GM12878 (cell line): ENCODE data around the gene PNRC1. TPM values are rescaled to one million over a fixed set of nuclear protein-coding genes. Genes with fewer than 3 reads are reported as not detected.

ENCODE experiments used
- ATAC-seq: fragments of 200-7000 bp; cut with Tn5 transposase; 3 replicates; pipeline ENCODE4 v1.9.1; 2020; ENCODE audit warnings: mild to moderate bottlenecking, moderate library complexity
- BruUV-seq: library from RNA; stranded (reverse); fragments of 400-500 nt; replicated peaks from 2 replicates; lab custom pipeline; 2021; lab: Mats Ljungman, UMichigan
- CTCF ChIA-PET: fragments of 300-600 bp; sonication (Branson Sonifier 250); formaldehyde crosslinking; extraction: SDS; loops from one replicate; lab custom pipeline; 2021; ENCODE audit warnings: inconsistent platforms; lab: Yijun Ruan, JAX
- POLR2A ChIA-PET: fragments of 350-600 bp; formaldehyde crosslinking; extraction: SDS; loops from one replicate; lab custom pipeline; 2021; ENCODE audit warnings: inconsistent platforms; lab: Charles Lee
- RAD21 ChIA-PET: fragments of 300-600 bp; sonication (Branson Sonifier 250); formaldehyde crosslinking; loops from one replicate; lab custom pipeline; 2023; ENCODE audit warnings: antibody characterized with exemption; ENCODE audit not compliant: unreplicated experiment; lab: Charles Lee
- SMC1A ChIA-PET: fragments of 300-600 bp; sonication (Branson Sonifier 250); formaldehyde crosslinking; loops from one replicate; lab custom pipeline; 2023; ENCODE audit not compliant: unreplicated experiment, uncharacterized antibody; lab: Charles Lee
- DNase-seq: peaks from one replicate; pipeline ENCODE4 v3.0.0-alpha.2; 2011; ENCODE audit warnings: low read depth, low spot score
- FAIRE-seq: peaks from 3 replicates; lab custom pipeline; 2011; peaks lifted over from hg19 to GRCh38; lab: Jason Lieb, UNC
- H2AFZ ChIP-seq: 2 replicates; pipeline ENCODE4 v1.6.0; 2011; ENCODE audit warnings: low read depth, low read length, control low read depth; ENCODE audit not compliant: control insufficient read depth
- H3K27ac ChIP-seq: 2 replicates; pipeline ENCODE4 v1.5.1; 2011; ENCODE audit warnings: control low read depth; ENCODE audit not compliant: control insufficient read depth, insufficient read depth
- H3K27me3 ChIP-seq, 2 experiments: replicated peaks in 1 of 2; 2 replicates each; pipeline versions ENCODE4 v1.6.0 to v1.6.1; 2011; ENCODE audit warnings: low read length in 1 of 2; ENCODE audit not compliant: control insufficient read depth in 2 of 2, insufficient read depth in 2 of 2
- H3K36me3 ChIP-seq, 2 experiments: 2 replicates each; pipeline ENCODE4 v1.5.1; 2011; ENCODE audit warnings: low read length in 1 of 2; ENCODE audit not compliant: control insufficient read depth in 2 of 2, insufficient read depth in 2 of 2
- H3K4me1 ChIP-seq: 2 replicates; pipeline ENCODE4 v1.6.1; 2011; ENCODE audit warnings: mild to moderate bottlenecking, low read length, moderate library complexity, mixed read lengths; ENCODE audit not compliant: control insufficient read depth, insufficient read depth
- H3K4me2 ChIP-seq: 2 replicates; pipeline ENCODE4 v1.6.0; 2011; ENCODE audit warnings: control low read depth; ENCODE audit not compliant: control insufficient read depth, insufficient read depth
- H3K4me3 ChIP-seq: fragments of 200-600 bp; sonication (generic); 2 replicates; pipeline ENCODE4 v1.5.1; 2016
- H3K79me2 ChIP-seq: 2 replicates; pipeline ENCODE4 v1.6.0; 2011; ENCODE audit warnings: low read length; ENCODE audit not compliant: control insufficient read depth, insufficient read depth
- H3K9ac ChIP-seq: 2 replicates; pipeline ENCODE4 v1.8.0; 2011; ENCODE audit warnings: low read length, control low read depth, mixed read lengths; ENCODE audit not compliant: control insufficient read depth, insufficient read depth
- H3K9me3 ChIP-seq: replicated peaks from 3 replicates; pipeline ENCODE4 v1.5.1; 2011; ENCODE audit warnings: mild to moderate bottlenecking, low read length; ENCODE audit not compliant: control insufficient read depth, insufficient read depth
- H4K20me1 ChIP-seq: 2 replicates; pipeline ENCODE4 v1.6.0; 2011; ENCODE audit not compliant: control insufficient read depth, insufficient read depth
- EZH2 ChIP-seq: IDR thresholded peaks from 2 replicates; pipeline ENCODE4 v1.6.1; 2012; ENCODE audit warnings: low read depth, mild to moderate bottlenecking, control low read depth, inconsistent platforms, low read length, borderline replicate concordance; ENCODE audit not compliant: control insufficient read depth
- IRF3 ChIP-seq: fragments of 450-650 bp; IDR thresholded peaks from 2 replicates; pipeline ENCODE4 v1.6.1; 2014; ENCODE audit warnings: mild to moderate bottlenecking
- NFYB ChIP-seq: IDR thresholded peaks from 2 replicates; pipeline ENCODE4 v1.6.1; 2011; ENCODE audit warnings: low read depth, mild to moderate bottlenecking, low read length, improper control_type of control experiment, moderate library complexity; ENCODE audit not compliant: insufficient read depth
- RAD21 ChIP-seq: IDR thresholded peaks from 2 replicates; pipeline ENCODE4 v1.6.1; 2011; ENCODE audit warnings: mild to moderate bottlenecking, low read depth, low read length, moderate library complexity; ENCODE audit not compliant: insufficient read depth
- RELA ChIP-seq: fragments of 450-650 bp; IDR thresholded peaks from 2 replicates; pipeline ENCODE4 v1.8.0; 2014; ENCODE audit warnings: borderline replicate concordance; ENCODE audit not compliant: partially characterized antibody
- SIN3A ChIP-seq: IDR thresholded peaks from 2 replicates; pipeline ENCODE4 v1.6.1; 2012; ENCODE audit warnings: low read depth, low read length, improper control_type of control experiment
- ZBED1 ChIP-seq: IDR thresholded peaks from 2 replicates; pipeline ENCODE4 v1.6.1; 2016; ENCODE audit warnings: borderline replicate concordance
- WGBS: methylation state at CpG from one replicate; pipeline ENCODE4 v1.1.6; 2016; ENCODE audit warnings: low lambda C conversion rate; ENCODE audit not compliant: insufficient replicate concordance, insufficient coverage; ENCODE audit errors: missing lambda C conversion rate; 5-methylcytosine and 5-hydroxymethylcytosine counted together
- in situ Hi-C: fragments of 300-500 bp; cut with MboI; formaldehyde crosslinking; loops from 9 replicates; pipeline ENCODE4 v1.14.3; 2018; ENCODE audit warnings: mixed read lengths
- intact Hi-C: fragments of 100-400 bp; cut with micrococcal nuclease; formaldehyde crosslinking; loops from one replicate; pipeline ENCODE4 v1.14.2; 2022; ENCODE audit not compliant: unreplicated experiment
- polyA plus RNA-seq, 11 experiments: library from polyadenylated mRNA; depleted of rRNA in 4 of 11; unstranded in 6 of 11; stranded (reverse) in 5 of 11; fragments of >200 nt; fragmentation: Nextera tagmentation in 4 of 11; fragmentation: Illumina TruSeq in 1 of 11; extraction: Ambion mirVana in 4 of 11; extraction: Trizol in 1 of 11; gene quantifications; 1 replicate in 1 of 11; 2 replicates in 10 of 11; pipeline versions ENCODE4 v1.2.1 to v1.2.3, GENCODE V29; 2011 to 2016; ENCODE audit warnings: inconsistent platforms in 2 of 11, missing spikeins in 2 of 11, low read depth in 1 of 11
- total RNA-seq, 4 experiments: library from RNA; depleted of rRNA in 3 of 4; stranded (reverse); fragments of >200 nt in 3 of 4; fragmentation: Illumina TruSeq in 1 of 4; extraction: Trizol in 1 of 4; gene quantifications; 2 replicates each; pipeline versions ENCODE4 v1.2.1 to v1.2.3, GENCODE V29; 2013 to 2021
- TF ChIP-seq, protein P1 (sequence below): fragments of 450-650 bp; IDR thresholded peaks from 2 replicates; pipeline ENCODE4 v1.6.1; 2017; ENCODE audit warnings: low read depth, mild to moderate bottlenecking, moderate library complexity
- TF ChIP-seq, protein P2 (sequence below): fragments of 450-650 bp; IDR thresholded peaks from 2 replicates; pipeline ENCODE4 v1.6.1; 2017; ENCODE audit warnings: antibody characterized with exemption, mild to moderate bottlenecking, moderate library complexity

PNRC1 gene
- total and polyA plus RNA-seq, 10 of the 15 experiments (the other 5 are each of a cell fraction or from before 2014, with no cell fraction given), result 7.6 to 66.0 (median 33.1) TPM

DNA sequence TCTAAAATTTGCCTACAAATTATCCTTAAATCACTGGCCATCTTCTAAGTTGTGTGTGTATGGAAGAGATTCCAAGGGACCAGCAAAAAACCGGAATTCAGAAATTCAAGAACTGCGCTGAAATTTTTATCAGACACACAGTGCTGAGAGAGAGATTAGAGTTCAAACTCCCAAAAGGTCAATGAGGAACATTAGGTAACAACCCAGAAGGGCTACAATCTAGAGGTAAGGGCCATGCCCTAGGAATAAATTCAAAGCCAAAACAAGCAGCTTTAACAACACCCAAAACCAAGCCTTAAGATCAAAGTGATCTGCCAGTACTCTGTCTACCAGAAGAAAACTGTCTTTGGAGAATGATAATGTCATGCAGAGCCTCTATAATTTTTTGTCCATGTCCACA, 19.6 kb downstream of the PNRC1 start (continued):
- no peak for TF ChIP-seq EZH2
- TF ChIP-seq, protein P1, sequence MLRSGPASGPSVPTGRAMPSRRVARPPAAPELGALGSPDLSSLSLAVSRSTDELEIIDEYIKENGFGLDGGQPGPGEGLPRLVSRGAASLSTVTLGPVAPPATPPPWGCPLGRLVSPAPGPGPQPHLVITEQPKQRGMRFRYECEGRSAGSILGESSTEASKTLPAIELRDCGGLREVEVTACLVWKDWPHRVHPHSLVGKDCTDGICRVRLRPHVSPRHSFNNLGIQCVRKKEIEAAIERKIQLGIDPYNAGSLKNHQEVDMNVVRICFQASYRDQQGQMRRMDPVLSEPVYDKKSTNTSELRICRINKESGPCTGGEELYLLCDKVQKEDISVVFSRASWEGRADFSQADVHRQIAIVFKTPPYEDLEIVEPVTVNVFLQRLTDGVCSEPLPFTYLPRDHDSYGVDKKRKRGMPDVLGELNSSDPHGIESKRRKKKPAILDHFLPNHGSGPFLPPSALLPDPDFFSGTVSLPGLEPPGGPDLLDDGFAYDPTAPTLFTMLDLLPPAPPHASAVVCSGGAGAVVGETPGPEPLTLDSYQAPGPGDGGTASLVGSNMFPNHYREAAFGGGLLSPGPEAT, result no peak
- no peak for TF ChIP-seq SIN3A
- no peak for TF ChIP-seq RAD21

- TF ChIP-seq ZBED1, result no peak
- peak; percentile 28; the same call in 1 of the 2 replicates for TF ChIP-seq NFYB
- TF ChIP-seq, protein P2, sequence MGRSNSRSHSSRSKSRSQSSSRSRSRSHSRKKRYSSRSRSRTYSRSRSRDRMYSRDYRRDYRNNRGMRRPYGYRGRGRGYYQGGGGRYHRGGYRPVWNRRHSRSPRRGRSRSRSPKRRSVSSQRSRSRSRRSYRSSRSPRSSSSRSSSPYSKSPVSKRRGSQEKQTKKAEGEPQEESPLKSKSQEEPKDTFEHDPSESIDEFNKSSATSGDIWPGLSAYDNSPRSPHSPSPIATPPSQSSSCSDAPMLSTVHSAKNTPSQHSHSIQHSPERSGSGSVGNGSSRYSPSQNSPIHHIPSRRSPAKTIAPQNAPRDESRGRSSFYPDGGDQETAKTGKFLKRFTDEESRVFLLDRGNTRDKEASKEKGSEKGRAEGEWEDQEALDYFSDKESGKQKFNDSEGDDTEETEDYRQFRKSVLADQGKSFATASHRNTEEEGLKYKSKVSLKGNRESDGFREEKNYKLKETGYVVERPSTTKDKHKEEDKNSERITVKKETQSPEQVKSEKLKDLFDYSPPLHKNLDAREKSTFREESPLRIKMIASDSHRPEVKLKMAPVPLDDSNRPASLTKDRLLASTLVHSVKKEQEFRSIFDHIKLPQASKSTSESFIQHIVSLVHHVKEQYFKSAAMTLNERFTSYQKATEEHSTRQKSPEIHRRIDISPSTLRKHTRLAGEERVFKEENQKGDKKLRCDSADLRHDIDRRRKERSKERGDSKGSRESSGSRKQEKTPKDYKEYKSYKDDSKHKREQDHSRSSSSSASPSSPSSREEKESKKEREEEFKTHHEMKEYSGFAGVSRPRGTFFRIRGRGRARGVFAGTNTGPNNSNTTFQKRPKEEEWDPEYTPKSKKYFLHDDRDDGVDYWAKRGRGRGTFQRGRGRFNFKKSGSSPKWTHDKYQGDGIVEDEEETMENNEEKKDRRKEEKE, result no peak
- TF ChIP-seq IRF3, result no peak
- TF ChIP-seq RELA, result no peak
- FAIRE-seq (no peak), DNase-seq (no peak), ATAC-seq (peak; percentile 69)
- H3K9me3 ChIP-seq, result no peaks in the 10 kb centered on the region
- H3K9ac ChIP-seq, result no peak overlapping the region
- H3K4me1 ChIP-seq, result no peaks in the 10 kb centered on the region; the same call in 1 of the 2 replicates
- H2AFZ ChIP-seq, result no peak overlapping the region
- ChIA-PET CTCF (interaction anchor here (0.6 to 2.7 kb wide), 3 partner anchors 128 to 161 kb away, joined by 3 to 9 read pairs (median 4); no protein-coding TSS in a partner anchor), SMC1A (interaction anchor here (1.1 kb wide), 1 partner anchor 20 kb away, joined by 3 read pairs; no protein-coding TSS in a partner anchor), RAD21 (no interaction called here), POLR2A (interaction anchor here (1.3 kb wide), 1 partner anchor 12 kb away, joined by 4 read pairs; no protein-coding TSS in a partner anchor)
- no peak overlapping the region for H3K4me3 ChIP-seq
- H3K79me2 ChIP-seq, result no peaks in the 10 kb centered on the region
- H3K27me3 ChIP-seq, result peaks cover 0 to 2% of the 10 kb centered on the region in 2 experiments; a peak in 1 of 4 replicates
- no peak overlapping the region for H3K27ac ChIP-seq
- H4K20me1 ChIP-seq, result no peaks in the 10 kb centered on the region
- in situ Hi-C loops (no loop called here), intact Hi-C loops (no loop called here)
- no TSS peak for BruUV-seq
- 27% methylated on average over 3 of the region's 3 CpGs for WGBS
- no peaks in the 10 kb centered on the region for H3K36me3 ChIP-seq
- no peak overlapping the region for H3K4me2 ChIP-seq
Observed at GRCh38 chr6:89110284-89110683, 29.7 kb downstream of the PNRC1 start.
